Dedifferentiated amniotic fluid mesenchymal stem cell (primary cell): ENCODE measurements around the gene BAZ1A.
A peak's percentile ranks its signal among the peaks of the same experiment; 100 is the strongest.

Experiments
- DNase-seq: peaks from one replicate; pipeline ENCODE4 v3.0.0-alpha.2; 2016; ENCODE audit errors: extremely low spot score

BAZ1A gene

GRCh38 chr14:34875031-34875922 is at the start of gene BAZ1A:
BAZ1A (minus strand) TSS chr14:34875360; CDS start chr14:34874604, 756 bp downstream.
- peak; percentile 60 for DNase-seq

GRCh38 chr14:34920339-34920738 is 45.2 kb upstream of the BAZ1A start:
- no peak for DNase-seq

GRCh38 chr14:34913619-34914018 is 38.5 kb upstream of the BAZ1A start:
- DNase-seq: no peak

- no peak for DNase-seq
Measured at GRCh38 chr14:34912966-34913365, 37.8 kb upstream of the BAZ1A start.

GRCh38 chr14:34912182-34912581 is 37.0 kb upstream of the BAZ1A start:
- DNase-seq: no peak

- no peak for DNase-seq
Measured at GRCh38 chr14:34911209-34912150, 36.3 kb upstream of the BAZ1A start.

- DNase-seq: no peak
Measured at GRCh38 chr14:34906287-34906686, 31.1 kb upstream of the BAZ1A start.

GRCh38 chr14:34895277-34895676 is 20.1 kb upstream of the BAZ1A start:
- no peak for DNase-seq

GRCh38 chr14:34890937-34891336 is 15.8 kb upstream of the BAZ1A start:
- DNase-seq: no peak

- no peak for DNase-seq
Measured at GRCh38 chr14:34888186-34888585, 13.0 kb upstream of the BAZ1A start.

- no peak for DNase-seq
Measured at GRCh38 chr14:34883954-34884353, 8.8 kb upstream of the BAZ1A start.

GRCh38 chr14:34874386-34875030 is 652 bp downstream of the BAZ1A start:
- peak; percentile 19 for DNase-seq

- DNase-seq: no peak
Measured at GRCh38 chr14:34873589-34874385, 1.4 kb downstream of the BAZ1A start.

GRCh38 chr14:34872822-34873588 is 2.2 kb downstream of the BAZ1A start:
- peak; percentile 38 for DNase-seq

- no peak for DNase-seq
Measured at GRCh38 chr14:34867199-34867598, 8.0 kb downstream of the BAZ1A start.

- no peak for DNase-seq
Measured at GRCh38 chr14:34865889-34866574, 9.1 kb downstream of the BAZ1A start.

- DNase-seq: no peak
Measured at GRCh38 chr14:34863844-34864243, 11.3 kb downstream of the BAZ1A start.

- DNase-seq: no peak
Measured at GRCh38 chr14:34858765-34859164, 16.4 kb downstream of the BAZ1A start.

GRCh38 chr14:34857689-34858449 is 17.3 kb downstream of the BAZ1A start:
- no peak for DNase-seq
